Stimulated activated CD8-positive, alpha-beta memory T cell treated with anti-CD3 and anti-CD28 coated beads, Interleukin-7, amount 100 ng/mL, for 4 hours (primary cell): ENCODE data around the gene TBC1D17.
"Not testable (repeated sequence)": the region's sequence is repeated elsewhere in the genome, so short reads cannot be mapped to it uniquely, and the experiment has no call there.

Experiments used
- DNase-seq, 2 donors: peaks; one replicate each; pipeline ENCODE4 v3.0.0-alpha.2; 2020; ENCODE audit warnings: low read depth in 2 of 2

TBC1D17 gene

GRCh38 chr19:49921871-49922795, 44.6 kb downstream of the TBC1D17 start:
- no peak for DNase-seq

DNA sequence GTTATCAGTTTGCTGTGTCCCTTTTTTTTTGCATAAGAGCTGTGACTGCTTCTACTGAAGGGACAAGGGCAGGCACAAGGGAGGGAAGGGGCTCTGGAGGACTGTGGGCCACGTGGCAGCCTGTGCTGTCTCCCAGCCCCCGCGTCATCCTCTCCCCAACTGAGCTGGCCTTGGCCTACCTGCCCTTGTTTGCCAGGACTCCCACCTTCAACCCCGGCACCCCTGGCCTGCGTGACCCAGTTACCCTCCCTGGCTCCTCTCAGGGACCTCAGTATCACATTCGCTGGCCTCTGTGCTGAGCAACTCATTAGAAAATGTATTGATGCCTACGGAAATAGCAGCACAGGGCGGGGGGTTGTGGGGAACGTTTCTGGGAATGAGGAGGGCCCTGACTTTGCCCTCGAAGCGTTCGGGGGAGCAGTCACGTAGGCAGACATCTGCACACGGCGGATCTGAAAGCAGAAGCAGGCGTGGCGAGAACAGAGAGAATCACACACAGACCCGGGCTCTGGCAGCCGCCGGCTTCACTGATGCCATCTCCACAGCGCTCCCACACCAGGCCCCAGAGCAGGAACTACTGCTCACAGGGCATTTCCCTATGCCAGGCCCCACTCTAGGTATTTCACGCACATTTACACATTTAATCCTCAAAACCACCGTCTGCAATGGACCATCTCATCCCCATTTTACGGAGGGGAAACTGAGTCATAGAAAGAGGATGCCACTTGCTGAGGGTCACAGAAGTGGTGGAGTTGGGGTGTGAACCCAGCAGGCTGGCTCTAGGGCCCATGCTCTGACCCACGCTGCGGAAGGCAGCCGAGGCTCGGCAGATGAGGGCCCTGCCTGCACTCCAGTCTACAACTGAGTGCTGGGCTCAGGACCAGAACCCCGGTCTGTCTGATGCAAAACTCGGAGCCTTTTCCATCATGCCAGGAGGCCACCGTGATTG, 45.8 kb downstream of the TBC1D17 start:
- no peak for DNase-seq

DNA sequence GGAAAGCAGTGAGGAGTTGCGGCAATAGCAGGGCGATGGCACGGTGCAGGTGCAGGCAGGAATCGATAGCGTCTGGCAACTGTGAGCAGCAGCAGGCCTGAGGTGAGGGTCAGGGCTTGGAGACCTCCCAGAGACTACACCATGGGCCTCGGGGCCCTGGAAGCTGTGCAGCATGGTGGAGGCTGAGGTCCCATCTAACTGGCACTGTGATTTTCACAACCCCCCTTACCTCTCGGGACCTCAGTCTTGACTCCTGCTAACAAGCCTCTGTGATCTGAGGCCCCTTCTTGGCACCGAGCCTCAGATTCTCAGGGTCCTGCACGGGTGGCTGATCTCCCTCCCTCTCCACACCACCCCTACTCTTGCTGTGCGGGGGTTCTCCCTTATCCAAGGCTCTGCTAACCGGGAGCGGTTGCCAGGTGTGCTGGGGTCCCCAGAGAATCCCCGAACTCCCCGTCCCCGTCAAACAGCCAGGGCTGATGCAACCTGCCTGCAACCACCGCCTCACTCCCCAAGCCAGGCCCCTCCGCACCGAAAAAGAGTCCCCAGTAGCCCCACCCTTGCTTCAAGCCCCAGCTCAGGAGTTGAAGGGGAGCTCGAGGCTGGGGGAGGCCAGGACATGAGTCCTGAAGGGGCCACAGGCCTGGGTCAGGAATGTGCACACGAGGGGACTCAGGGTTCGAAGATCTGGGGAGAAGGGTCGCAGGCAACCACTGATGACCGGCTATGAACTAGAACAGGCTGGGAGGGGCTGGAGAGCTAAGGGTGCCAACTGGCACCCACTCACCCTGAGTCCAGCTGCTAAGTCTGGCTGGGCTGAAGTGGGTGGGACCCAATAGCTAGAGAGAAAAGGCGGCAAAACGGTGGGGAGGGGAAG, 46.7 kb downstream of the TBC1D17 start:
- DNase-seq = no peak

- DNase-seq = not testable (repeated sequence)
Observed at GRCh38 chr19:49924881-49925210, 47.3 kb downstream of the TBC1D17 start.

DNA sequence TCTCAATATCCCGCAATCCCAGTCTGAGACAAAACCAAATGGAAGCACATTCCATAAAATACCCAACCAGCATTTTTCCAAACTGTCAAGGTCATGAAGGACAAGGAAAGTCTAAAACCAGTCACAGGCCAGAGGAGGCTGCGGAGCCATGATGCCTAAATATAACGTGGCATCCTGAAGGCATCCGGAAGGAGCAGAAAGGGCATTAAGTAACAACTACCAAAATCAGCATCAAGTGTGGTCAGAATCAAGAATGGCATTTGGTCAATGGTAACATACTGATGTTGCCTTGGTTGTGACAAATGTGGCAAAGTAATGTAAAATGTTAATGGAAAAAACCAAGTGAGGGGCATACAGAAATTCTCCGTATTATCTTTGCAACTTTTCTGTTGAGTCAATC, 48.0 kb downstream of the TBC1D17 start:
- no peak for DNase-seq

DNA sequence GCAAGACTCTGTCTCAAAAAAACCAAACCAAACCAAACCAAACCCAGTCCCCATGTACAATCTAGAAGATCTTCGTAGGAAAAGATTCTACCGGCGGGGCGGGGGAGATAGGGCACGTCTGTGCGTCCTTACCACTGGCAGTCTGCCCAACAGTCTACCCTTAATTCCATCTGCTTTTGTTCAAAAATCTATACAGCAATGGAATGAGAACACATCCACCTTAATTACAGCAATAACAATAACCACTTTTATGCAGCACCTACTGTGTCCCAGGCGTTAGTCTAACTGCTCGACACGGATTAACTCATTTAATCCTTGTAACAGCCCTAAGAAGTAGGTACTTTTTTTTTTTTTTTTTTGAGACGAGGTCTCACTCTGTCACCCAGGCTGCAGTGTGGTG, 49.0 kb downstream of the TBC1D17 start:
- DNase-seq = no peak

- DNase-seq = no peak
Observed at GRCh38 chr19:49927526-49928264, 50.2 kb downstream of the TBC1D17 start.

GRCh38 chr19:49929121-49929610, 51.7 kb downstream of the TBC1D17 start, which contains the start of the genes ATF5 and NUP62:
Gene ATF5, plus strand, starts transcription at chr19:49929205. Its CDS starts 1,646 bp downstream, at chr19:49930851.
Gene NUP62, minus strand, starts transcription at chr19:49929504. Its CDS starts 19,697 bp downstream, at chr19:49909807.
- peak; percentile 80 to 88 for DNase-seq

- peak; percentile 84 to 95 for DNase-seq
Observed at GRCh38 chr19:49929611-49930482, 52.3 kb downstream of the TBC1D17 start.

- no peak for DNase-seq
Observed at GRCh38 chr19:49930483-49931011, 53.0 kb downstream of the TBC1D17 start.

DNA sequence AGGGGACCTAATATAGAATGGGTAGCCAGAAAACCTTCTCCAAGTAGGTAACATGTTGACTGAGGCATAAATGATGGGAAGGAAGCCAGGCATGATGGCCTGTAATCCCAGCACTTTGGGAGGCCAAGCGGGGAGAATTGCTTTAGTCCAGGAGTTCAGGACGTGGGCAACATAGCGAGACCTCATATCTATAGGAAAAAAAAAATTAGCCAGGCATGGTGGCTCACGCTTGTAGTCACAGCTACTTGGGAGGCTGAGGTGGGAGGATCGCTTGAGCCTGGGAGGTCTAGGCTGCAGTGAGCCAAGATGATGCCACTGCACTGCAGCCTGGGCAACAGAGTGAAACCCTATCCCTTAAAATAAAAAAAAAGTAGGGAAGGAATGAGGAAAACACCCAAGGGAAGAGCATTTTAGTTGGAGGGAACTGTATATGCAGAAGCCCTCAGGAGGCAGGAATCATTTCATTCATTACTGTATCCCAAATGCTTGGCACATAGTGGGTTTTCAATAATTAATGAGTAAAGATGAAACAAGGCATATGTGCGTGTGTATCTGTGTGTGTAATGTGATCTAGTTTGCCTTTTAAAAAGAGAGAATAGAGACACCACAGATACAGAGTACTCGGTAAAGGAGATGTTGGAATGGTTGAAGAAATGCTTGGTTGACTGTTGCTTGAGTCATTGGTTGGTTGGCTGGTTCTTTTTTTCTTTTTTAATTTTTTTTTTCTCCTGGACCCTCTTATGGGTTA, 54.0 kb downstream of the TBC1D17 start:
- DNase-seq = no peak

DNA sequence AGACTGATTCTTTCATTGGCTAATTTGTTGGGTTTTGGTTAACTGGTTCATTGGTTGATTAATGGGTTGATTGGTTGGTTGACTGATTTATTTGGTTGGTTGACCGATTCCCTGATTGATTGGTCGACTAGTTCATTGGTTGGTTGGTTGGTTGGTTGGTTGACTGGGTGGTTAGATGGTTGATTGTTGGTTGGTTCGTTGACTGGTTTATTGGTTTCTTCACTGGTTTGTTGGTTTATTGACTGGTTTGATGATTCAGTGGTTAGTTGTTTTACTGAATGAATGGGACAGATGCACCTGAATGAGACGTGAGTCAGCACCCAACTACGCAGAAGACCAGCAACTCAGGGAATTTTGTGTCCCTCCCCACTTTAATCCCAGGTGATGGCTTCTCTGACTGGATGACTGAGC, 54.5 kb downstream of the TBC1D17 start:
- no peak for DNase-seq

DNA sequence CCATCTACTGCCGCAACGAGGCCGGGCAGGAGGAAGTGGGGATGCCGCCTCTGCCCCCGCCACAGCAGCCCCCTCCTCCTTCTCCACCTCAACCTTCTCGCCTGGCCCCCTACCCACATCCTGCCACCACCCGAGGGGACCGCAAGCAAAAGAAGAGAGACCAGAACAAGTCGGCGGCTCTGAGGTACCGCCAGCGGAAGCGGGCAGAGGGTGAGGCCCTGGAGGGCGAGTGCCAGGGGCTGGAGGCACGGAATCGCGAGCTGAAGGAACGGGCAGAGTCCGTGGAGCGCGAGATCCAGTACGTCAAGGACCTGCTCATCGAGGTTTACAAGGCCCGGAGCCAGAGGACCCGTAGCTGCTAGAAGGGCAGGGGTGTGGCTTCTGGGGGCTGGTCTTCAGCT, 55.2 kb downstream of the TBC1D17 start:
- no peak for DNase-seq

- no peak for DNase-seq
Observed at GRCh38 chr19:49933643-49934042, 56.1 kb downstream of the TBC1D17 start.

GRCh38 chr19:49936549-49936948, 59.0 kb downstream of the TBC1D17 start:
- no peak for DNase-seq

- peak; percentile 52 to 60 for DNase-seq
Observed at GRCh38 chr19:49937750-49938381, 60.4 kb downstream of the TBC1D17 start.
